HG03103 (cell line): ENCODE results near the gene RAD51B.

Experiments
- ATAC-seq: cut with Tn5 transposase; IDR thresholded peaks from one replicate; pipeline ENCODE4 v1.9.1; 2021; ENCODE audit warnings: low read depth; ENCODE audit not compliant: unreplicated experiment

RAD51B gene

DNA sequence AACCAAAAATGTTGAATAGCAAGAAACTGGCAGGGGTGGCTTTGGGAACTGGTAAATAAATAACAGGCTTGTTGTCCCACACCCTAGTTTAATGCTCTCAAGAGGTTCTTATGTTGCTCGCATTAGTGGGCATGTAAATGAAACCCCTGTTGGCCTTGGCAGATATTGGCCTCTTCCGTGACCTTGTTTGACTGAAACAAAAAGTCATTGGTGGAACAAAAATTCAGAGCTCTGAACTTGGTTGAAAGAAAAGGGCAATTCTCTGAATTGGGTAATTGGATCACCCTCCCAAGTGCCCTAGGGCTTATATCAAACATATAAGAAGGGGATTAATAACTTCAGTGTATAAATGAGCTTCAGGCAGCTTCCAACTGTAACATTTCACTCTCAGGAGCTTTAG lies 547.1 kb downstream of the RAD51B start:
- no peak for ATAC-seq

DNA sequence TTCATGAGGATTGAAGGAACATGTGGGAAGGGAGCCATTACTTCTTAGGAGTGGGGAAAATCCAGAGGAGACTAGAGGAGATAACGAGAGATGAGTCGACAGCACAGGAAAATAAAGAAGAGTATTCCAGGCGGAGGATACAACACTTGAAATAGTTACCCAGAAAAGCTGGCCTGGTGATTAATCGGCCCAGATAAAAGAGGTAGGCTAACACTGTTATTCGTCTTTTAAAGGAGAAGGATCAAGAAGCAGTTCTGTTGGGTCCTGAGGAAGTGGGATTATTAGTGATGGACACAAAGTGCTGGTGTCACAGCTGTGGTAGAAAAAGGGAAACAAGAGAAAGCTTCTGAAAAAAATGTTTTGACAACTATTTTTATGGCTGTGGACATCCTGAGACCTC lies 548.0 kb downstream of the RAD51B start:
- ATAC-seq, result no peak

- no peak for ATAC-seq
Measured at GRCh38 chr14:68368850-68369249, 549.3 kb downstream of the RAD51B start.

DNA sequence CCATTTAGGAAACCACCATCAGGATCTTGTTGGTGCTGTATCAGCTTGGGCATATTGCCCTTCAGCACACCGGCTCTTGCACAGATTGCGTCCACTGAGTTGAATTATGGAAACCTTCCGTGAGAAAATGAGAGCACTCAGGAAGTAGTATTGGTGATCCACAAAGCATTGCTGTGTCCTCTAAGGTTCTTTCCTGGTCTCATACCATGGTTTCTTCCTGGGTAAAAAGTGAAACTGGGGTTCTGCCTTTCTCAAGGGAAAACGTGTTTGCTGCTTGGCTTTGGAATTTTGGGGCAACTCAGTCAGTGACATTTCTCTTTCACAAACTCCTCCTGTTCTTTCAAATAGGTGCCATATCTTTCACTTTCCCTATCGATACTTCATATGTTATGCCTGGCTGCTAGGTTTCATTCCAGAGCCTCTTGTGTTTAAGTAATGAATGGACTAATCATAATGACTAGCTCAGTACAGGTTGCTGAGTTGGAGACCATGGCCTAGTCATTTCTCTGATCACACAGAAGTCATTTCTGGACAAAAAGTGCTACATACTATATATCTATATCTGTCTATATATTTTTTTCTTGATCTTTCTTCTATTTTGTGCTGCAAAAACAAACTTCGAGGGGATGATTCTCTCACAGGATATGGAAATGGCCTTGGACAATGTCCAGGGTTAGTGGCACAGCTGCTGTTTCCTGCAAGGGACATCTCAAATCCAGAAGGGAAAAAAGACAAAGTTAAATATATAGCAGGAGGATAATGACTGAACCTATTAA lies 549.9 kb downstream of the RAD51B start:
- ATAC-seq, result no peak

DNA sequence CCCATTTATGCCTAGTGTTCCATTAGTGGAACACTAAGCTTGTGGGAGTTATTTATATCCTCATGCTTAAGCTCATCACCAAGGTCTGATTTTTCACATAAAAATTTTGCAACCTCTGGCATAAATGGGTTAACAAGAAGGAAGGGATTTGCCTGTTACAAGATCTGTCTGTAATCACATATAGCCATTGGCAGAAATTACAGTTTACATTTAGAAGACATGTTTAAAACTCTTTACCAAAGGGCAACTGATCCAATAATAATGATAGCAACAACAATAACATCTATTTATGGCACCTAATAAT lies 550.4 kb downstream of the RAD51B start:
- ATAC-seq, result no peak

- ATAC-seq, result no peak
Measured at GRCh38 chr14:68372368-68372767, 552.8 kb downstream of the RAD51B start.

GRCh38 chr14:68373124-68373646 lies 553.6 kb downstream of the RAD51B start:
- ATAC-seq, result no peak

DNA sequence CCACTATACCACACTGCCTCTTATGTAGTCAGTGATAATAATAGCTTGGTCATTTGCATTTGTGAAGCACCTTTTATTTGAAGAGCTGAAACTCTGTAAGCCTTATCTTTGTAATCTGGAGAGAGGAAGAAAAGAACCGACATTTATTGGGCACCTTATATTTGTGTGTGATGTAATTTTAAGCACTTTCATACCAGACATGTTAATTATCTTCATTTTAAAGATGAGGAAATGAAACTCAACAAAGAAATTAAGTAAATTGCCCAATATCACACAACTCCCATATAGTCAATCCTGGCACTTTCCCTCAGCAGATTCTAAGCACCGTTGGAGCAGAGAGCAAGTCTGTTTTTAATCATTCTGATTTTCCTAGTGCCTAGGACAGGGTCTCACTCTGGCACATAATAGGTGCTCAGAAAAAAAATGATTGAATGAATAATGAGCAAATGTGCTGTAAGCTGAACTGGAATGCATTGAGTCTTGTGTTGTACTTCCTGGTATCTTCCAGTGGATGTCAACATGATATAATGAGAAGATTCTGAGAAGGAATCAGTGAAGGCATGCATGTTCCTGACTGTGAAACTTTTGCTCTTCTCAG lies 554.4 kb downstream of the RAD51B start:
- ATAC-seq, result no peak

- no peak for ATAC-seq
Measured at GRCh38 chr14:68374682-68375081, 555.1 kb downstream of the RAD51B start.

DNA sequence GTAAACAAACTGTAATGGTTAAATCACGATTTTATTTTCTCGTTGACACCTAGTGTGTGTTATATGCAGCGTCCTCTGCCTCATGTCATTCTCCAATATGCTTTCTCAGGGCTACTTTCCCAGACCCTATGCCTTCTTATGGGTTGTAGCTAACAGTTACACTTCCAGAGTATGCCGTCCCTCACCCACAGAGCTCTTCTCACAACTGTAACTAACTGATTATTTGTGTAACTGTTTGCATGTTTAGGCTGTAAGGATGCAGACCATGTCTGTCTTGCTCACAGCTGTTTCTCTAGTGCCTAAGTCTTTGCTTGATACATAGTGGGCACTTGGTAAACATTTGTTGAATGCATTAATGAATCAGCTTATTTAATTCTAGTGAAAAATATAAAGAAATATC lies 555.8 kb downstream of the RAD51B start:
- no peak for ATAC-seq

- no peak for ATAC-seq
Measured at GRCh38 chr14:68376067-68376779, 556.6 kb downstream of the RAD51B start.

GRCh38 chr14:68377006-68377405 lies 557.4 kb downstream of the RAD51B start:
- ATAC-seq, result no peak

DNA sequence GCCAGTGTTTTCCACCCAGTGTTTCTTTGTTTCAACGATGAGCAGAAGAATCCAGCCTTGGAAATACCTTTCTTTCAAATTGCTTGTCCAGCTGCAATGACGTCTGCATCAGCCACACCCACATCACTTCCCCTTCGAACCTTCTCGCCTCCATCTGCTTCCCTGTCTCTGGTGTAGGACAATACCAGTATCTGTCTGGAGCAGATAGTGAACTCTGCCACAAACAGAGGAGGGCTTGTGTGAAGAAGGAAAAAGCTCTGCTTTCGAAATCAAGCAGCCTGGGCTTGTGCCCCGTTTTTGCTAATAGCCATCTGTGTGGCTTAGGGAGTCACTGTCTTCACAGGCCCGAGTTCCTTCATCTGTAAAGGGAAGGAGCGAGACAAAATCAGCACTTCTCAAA lies 557.9 kb downstream of the RAD51B start:
- ATAC-seq, result no peak

DNA sequence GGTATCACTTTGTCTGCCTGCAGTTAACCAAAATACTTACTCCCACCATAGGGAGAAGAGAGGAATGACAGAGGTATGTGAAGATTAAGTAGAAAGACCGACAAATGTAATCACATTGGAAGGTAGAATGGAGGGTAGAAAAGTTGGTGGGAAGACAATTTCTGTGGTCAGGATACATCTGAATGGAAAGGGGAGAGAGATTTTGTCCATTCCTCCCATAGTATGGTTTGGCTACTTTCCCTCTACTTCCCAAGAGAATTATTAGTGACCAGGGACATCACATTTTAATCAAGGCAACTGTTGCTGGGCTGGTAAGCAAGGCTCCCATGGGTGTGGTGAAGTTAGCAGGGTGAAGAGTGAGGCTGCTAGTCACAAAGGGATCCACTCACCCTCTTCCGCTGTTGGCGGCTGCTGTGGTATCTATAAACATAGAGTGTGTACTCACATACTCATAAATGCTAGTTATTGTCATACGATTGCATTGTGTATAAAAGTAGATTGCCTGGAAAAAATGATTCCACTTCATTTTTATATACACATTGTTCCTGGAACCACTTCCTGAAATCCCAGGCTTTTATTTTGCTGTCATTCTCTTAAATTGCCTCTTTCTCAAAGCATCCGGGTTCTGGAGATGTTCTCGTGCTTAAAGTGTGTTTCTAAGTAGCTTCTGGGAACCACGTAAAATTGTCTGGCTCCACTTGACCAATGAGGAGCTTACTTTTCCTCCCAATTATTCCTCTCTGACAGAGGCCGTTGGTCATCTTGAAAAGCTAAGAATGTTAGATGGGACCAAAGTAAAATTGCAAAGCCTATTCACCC lies 560.1 kb downstream of the RAD51B start:
- ATAC-seq, result no peak

DNA sequence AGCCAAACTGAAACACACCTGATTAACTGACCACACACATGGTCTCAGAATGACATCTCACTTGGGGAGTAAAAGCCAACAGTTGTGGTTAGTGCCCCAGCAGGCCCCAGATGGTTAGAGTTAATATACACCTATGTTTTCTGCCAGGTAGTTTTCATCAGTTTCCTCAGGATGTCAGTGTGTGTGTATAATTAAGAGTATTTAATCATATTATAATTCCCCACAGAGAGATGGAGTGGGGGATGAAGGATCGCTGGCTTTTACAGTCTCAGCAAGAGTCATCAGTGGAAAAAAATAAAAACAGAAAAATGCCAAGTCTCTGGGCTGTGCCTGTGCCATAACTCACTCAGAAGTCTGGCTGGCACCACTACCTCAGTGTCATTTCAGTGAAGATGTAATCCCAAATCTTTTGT lies 560.8 kb downstream of the RAD51B start:
- ATAC-seq, result no peak

DNA sequence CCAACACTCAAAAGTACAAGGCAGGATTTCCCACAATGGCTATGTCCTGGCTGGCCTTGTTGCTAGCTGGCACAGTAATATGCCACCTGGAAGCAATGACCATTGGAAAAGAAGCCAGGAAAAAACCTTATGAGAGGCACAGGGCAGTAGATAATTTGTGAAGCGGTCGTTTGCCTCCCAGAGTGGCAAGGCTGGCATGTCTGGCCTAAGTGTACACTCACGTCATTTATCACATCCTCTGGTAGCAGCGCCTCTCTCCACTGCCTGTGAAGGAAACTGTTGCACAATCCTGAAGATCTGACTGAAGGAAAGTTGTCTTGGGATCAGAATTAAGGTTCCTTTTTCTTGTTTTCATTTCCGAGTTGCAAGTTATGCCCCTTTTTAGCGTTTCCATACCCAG lies 564.8 kb downstream of the RAD51B start:
- ATAC-seq, result no peak

- no peak for ATAC-seq
Measured at GRCh38 chr14:68384881-68385280, 565.3 kb downstream of the RAD51B start.

DNA sequence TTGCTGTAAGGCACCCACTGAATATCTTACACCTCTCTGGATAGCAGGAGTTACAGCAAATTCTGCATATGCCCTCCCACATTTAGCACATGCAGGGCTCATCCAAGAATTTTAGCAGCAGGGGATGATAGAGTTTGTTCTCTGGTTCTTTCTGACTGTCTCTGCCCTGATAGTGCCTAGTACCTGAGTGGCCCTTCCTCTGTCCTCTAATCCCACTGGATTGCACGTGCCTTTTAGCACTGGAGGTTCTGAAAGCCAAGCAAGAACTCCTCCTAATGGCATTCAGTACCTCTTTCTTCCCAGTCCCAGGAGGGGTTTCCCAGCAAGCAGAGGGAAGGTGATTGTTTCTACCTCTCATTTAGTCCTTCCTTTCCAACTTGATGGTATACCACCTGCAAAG lies 566.9 kb downstream of the RAD51B start:
- no peak for ATAC-seq

DNA sequence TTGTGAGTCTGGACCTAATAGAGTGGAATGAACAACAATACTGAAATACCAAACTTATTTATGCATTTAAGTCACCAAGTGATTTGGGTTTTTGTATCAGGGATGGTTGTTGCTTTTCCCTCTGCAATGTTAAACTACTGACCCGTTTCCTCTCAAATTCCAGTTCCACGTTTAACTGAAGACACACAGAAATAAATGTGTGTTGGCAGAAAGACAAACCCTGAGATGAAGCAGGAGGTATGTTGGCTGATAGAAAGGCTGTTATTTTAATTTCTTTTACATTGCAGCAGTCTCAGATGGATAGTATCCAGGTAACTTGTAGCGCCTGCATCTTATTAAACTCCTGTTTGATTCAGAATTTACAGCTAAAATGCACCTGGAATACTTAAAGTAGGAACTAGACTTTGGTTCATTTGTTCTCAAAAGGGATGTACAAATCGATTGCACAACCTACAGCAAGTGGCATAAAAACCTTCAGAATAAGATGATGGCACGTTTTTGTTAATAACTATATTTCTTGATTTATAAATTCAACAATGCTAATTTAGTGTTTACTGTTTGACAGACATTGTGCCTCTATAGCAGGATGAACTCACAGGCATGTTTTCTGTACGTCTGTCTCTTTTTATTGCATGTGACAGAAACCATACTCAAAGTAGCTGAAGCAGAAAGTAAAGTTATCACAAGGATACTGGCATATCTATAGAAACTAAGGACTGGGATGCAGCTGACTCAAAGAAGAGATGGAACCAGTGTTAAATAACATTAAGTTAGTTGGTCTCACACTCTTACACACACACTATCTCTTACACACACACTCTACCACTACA lies 567.6 kb downstream of the RAD51B start:
- ATAC-seq, result no peak

DNA sequence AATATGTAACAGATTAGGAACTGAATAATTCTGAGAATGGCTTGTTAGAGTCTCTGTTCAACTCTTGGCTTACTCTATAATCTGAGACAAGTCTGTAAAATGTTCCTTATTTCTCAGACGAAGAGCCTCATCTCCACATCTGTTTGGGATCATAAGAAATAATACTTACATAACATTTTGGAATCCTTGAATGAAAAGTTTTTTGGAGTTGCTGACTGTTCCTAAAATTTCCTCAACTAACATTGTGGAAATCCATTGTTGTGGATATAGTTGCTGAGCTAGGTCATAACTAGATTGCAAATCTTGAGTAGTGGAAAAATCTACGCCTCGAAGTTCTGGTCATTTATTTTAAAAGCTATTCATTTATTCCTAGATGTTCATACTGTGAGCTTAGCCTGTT lies 570.4 kb downstream of the RAD51B start:
- ATAC-seq, result no peak
